ENCODE data around the gene IL1RAPL1.

The IL1RAPL1 gene

GRCh38 chrX:29382811-29383210 lies 795.6 kb downstream of the IL1RAPL1 start:
- no peak for TF ChIP-seq CTCF (IDR thresholded peaks at IDR 0.05)
- DNase-seq (ENCODE audit: low spot score): no peak
- Histone ChIP-seq H3K27ac (no peak overlapping the region), H3K4me3 (no peak overlapping the region)

- no peak overlapping the region for H3K4me3 ChIP-seq
- TF ChIP-seq CTCF (IDR thresholded peaks at IDR 0.05): no peak
- no peak for DNase-seq (ENCODE audit: low spot score)
- H3K27ac ChIP-seq: no peak overlapping the region
Measured at GRCh38 chrX:29388509-29388908, 801.3 kb downstream of the IL1RAPL1 start.

GRCh38 chrX:29397506-29397905 lies 810.3 kb downstream of the IL1RAPL1 start:
- no peak overlapping the region for H3K4me3 ChIP-seq
- DNase-seq (ENCODE audit: low spot score): no peak
- TF ChIP-seq CTCF (IDR thresholded peaks at IDR 0.05): no peak
- H3K27ac ChIP-seq: no peak overlapping the region

- Histone ChIP-seq H3K27ac (no peak overlapping the region), H3K4me3 (no peak overlapping the region)
- DNase-seq (ENCODE audit: low spot score): no peak
- no peak for TF ChIP-seq CTCF (IDR thresholded peaks at IDR 0.05)
Measured at GRCh38 chrX:29407357-29407756, 820.1 kb downstream of the IL1RAPL1 start.

- no peak overlapping the region for H3K4me3 ChIP-seq
- H3K27ac ChIP-seq: no peak overlapping the region
- no peak for DNase-seq (ENCODE audit: low spot score)
- no peak for TF ChIP-seq CTCF (IDR thresholded peaks at IDR 0.05)
Measured at GRCh38 chrX:29419774-29420553, 832.7 kb downstream of the IL1RAPL1 start.

GRCh38 chrX:29422034-29422433 lies 834.8 kb downstream of the IL1RAPL1 start:
- DNase-seq (ENCODE audit: low spot score): no peak
- TF ChIP-seq CTCF (IDR thresholded peaks at IDR 0.05): no peak
- no peak overlapping the region for H3K27ac ChIP-seq
- no peak overlapping the region for H3K4me3 ChIP-seq

GRCh38 chrX:29431895-29432294 lies 844.6 kb downstream of the IL1RAPL1 start:
- Histone ChIP-seq H3K27ac (no peak overlapping the region), H3K4me3 (no peak overlapping the region)
- no peak for DNase-seq (ENCODE audit: low spot score)
- TF ChIP-seq CTCF (IDR thresholded peaks at IDR 0.05): no peak
